Activated CD8-positive, alpha-beta memory T cell treated with anti-CD3 and anti-CD28 coated beads, Interleukin-2, amount 50 U/mL, for 24 hours (primary cell): Measurements from ENCODE around the gene USP20.
"Not testable (repeated sequence)": the region's sequence is repeated elsewhere in the genome, so short reads cannot be mapped to it uniquely, and the experiment has no call there.

Source experiments
- DNase-seq: peaks from one replicate; pipeline ENCODE4 v3.0.0-alpha.2; 2020; ENCODE audit errors: extremely low read depth

USP20 gene

GRCh38 chr9:129889941-129890717 is 54.9 kb downstream of the USP20 start:
- peak; percentile 47 for DNase-seq

- DNase-seq: not testable (repeated sequence)
Observed at GRCh38 chr9:129890718-129891299, 55.6 kb downstream of the USP20 start.

GRCh38 chr9:129891569-129891968 is 56.3 kb downstream of the USP20 start:
- DNase-seq: no peak

- DNase-seq: no peak
Observed at GRCh38 chr9:129894120-129894823, 59.0 kb downstream of the USP20 start.

- DNase-seq: no peak
Observed at GRCh38 chr9:129895376-129896268, 60.4 kb downstream of the USP20 start.

GRCh38 chr9:129897263-129897662 is 62.0 kb downstream of the USP20 start:
- no peak for DNase-seq

- no peak for DNase-seq
Observed at GRCh38 chr9:129898185-129898584, 62.9 kb downstream of the USP20 start.

GRCh38 chr9:129899620-129900019 is 64.4 kb downstream of the USP20 start:
- DNase-seq: no peak

GRCh38 chr9:129900263-129901027 is 65.2 kb downstream of the USP20 start:
- no peak for DNase-seq

GRCh38 chr9:129901993-129902739 is 66.9 kb downstream of the USP20 start:
- DNase-seq: no peak

GRCh38 chr9:129902740-129903134 is 67.5 kb downstream of the USP20 start:
- DNase-seq: no peak

GRCh38 chr9:129904734-129905133 is 69.5 kb downstream of the USP20 start:
- no peak for DNase-seq

GRCh38 chr9:129906298-129906697 is 71.0 kb downstream of the USP20 start:
- no peak for DNase-seq

GRCh38 chr9:129907201-129907600 is 71.9 kb downstream of the USP20 start:
- DNase-seq: no peak

GRCh38 chr9:129908906-129909305 is 73.6 kb downstream of the USP20 start:
- DNase-seq: no peak

- no peak for DNase-seq
Observed at GRCh38 chr9:129909851-129910250, 74.6 kb downstream of the USP20 start.

GRCh38 chr9:129910628-129911567 is 75.6 kb downstream of the USP20 start:
- no peak for DNase-seq

- DNase-seq: no peak
Observed at GRCh38 chr9:129914051-129914450, 78.8 kb downstream of the USP20 start.

GRCh38 chr9:129916707-129917106 is 81.4 kb downstream of the USP20 start:
- DNase-seq: no peak
